GM18499 (cell line): ENCODE measurements around the gene HDAC1.

ENCODE experiments used
- ATAC-seq: cut with Tn5 transposase; IDR thresholded peaks from one replicate; pipeline ENCODE4 v1.9.1; 2021; ENCODE audit warnings: moderate number of reproducible peaks; ENCODE audit not compliant: insufficient read depth, unreplicated experiment

The HDAC1 gene

DNA sequence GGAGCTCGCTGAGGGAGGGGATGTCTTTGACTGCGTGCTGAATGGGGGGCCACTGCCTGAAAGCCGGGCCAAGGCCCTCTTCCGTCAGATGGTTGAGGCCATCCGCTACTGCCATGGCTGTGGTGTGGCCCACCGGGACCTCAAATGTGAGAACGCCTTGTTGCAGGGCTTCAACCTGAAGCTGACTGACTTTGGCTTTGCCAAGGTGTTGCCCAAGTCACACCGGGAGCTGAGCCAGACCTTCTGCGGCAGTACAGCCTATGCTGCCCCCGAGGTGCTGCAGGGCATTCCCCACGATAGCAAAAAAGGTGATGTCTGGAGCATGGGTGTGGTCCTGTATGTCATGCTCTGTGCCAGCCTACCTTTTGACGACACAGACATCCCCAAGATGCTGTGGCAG lies 71.8 kb downstream of the HDAC1 start:
- no peak for ATAC-seq

GRCh38 chr1:32364836-32365235 lies 73.0 kb downstream of the HDAC1 start:
- no peak for ATAC-seq

- no peak for ATAC-seq
These were observed 73.6 kb downstream of the HDAC1 start for GRCh38 chr1:32365445-32365844.

- no peak for ATAC-seq
These were observed 76.2 kb downstream of the HDAC1 start for GRCh38 chr1:32367912-32368635.

DNA sequence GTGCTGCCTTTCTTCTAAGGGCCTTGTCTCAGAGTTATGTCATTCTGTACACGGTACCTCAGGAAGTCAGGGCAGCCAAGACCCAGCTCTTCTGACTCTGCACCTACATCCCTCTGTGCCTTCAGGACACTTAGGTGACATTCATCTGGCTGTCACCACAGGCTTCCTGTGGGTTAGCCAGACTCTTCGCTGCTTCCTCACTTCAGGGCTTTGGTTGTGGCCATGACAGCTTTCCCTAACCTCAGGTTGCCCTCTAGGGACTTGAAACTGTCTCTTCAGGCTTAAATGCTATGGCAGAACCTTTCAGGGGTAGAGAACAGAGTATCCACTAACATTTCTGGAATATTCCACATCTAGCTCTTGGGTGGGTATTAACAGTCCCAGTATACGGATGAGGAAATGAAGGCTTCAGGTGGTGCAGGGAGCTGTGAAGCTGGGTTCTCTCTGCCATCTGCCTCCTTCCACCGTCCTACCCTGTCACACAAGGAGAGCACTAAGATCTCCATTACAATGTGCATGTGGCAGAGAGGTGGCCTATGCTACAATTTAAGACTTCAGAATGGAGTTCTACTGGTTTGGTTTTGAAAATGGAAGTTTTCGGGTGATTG lies 80.4 kb downstream of the HDAC1 start:
- no peak for ATAC-seq

GRCh38 chr1:32373996-32374592 lies 82.2 kb downstream of the HDAC1 start:
- ATAC-seq, result no peak

- ATAC-seq, result no peak
These were observed 84.3 kb downstream of the HDAC1 start for GRCh38 chr1:32376199-32376598.

DNA sequence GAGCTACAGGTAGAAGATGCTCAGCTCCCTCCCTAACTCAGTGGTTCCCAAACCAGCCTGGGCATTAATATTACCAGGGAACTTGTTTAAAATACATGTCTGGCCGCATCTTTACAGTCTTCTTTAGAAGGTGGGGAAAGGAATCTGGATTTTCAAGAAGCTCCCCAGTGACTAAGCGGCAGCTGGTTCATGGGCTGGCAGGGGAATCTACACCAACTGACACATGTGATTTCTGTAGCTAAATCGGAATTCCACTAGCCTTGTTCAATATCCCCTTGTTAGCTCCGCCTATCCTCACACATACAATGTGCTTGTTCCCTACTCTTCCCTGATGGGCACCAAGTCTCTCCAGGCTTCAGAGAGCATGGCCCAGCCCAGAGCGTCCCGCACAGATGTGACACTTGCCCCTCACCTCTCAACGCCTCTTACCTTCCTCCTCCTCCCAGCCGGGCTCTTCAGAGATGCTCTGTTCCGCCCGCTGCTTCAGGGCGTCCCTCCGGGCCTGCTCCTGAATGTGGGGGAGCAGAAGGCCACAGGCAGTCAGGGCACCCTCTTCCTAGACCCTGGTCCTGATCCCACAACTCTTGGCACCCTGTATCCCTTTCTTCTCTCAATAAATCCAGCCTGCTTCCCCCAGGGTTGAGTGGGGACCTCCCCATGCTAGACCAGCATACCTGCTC lies 85.8 kb downstream of the HDAC1 start:
- ATAC-seq, result no peak

GRCh38 chr1:32380057-32380456 lies 88.2 kb downstream of the HDAC1 start:
- ATAC-seq, result no peak
